Measurements from ENCODE around the gene HAPSTR1.

DNA sequence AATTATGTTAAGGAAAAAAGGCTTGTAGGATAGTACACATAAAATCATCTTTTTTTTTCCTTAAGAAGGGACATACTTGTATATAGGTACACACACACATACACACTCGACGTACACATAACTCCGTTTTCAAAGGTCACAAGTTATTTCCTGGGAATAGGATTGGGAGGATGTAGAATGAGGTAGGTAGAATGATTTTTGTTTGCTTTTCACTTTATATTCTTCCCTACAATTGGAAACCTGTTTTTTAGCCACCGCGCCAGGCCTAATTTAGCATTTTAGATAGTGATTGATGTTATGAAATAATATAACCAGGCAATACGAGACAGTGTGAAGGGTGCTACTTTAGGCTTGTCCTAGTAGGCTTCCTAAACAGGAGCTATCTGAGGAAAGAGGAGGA is 1.8 kb upstream of the HAPSTR1 start:
- TF ChIP-seq, protein P1, sequence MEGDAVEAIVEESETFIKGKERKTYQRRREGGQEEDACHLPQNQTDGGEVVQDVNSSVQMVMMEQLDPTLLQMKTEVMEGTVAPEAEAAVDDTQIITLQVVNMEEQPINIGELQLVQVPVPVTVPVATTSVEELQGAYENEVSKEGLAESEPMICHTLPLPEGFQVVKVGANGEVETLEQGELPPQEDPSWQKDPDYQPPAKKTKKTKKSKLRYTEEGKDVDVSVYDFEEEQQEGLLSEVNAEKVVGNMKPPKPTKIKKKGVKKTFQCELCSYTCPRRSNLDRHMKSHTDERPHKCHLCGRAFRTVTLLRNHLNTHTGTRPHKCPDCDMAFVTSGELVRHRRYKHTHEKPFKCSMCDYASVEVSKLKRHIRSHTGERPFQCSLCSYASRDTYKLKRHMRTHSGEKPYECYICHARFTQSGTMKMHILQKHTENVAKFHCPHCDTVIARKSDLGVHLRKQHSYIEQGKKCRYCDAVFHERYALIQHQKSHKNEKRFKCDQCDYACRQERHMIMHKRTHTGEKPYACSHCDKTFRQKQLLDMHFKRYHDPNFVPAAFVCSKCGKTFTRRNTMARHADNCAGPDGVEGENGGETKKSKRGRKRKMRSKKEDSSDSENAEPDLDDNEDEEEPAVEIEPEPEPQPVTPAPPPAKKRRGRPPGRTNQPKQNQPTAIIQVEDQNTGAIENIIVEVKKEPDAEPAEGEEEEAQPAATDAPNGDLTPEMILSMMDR (conservative IDR thresholded peaks at IDR 0.05) = no peak
- no peak for TF ChIP-seq EZH2 (IDR thresholded peaks at IDR 0.05; ENCODE audit: low read depth)

Measured in PC-9 (cell line).